Measurements from ENCODE around the gene AHSG.
"Not testable (repeated sequence)": the region's sequence is repeated elsewhere in the genome, so short reads cannot be mapped to it uniquely, and the experiment has no call there.

GRCh38 chr3:186586245-186586644, 26.6 kb upstream of the AHSG start:
- not testable (repeated sequence) for TF ChIP-seq CTCF, POLR2A (IDR thresholded peaks at IDR 0.05)
